Neural crest cell (in vitro differentiated cells): ENCODE data around the gene YBX3. TPM values are rescaled to one million over a fixed set of nuclear protein-coding genes. Genes with fewer than 3 reads are reported as not detected.
A peak's percentile ranks its signal among the peaks of the same experiment; 100 is the strongest.

Source experiments
- DNase-seq: peaks from one replicate; pipeline ENCODE4 v3.0.0; 2021; ENCODE audit warnings: low read depth, mixed read lengths, low spot score
- H3K27ac Mint-ChIP-seq: one replicate; pipeline ENCODE4 v1.8.0; 2021; ENCODE audit warnings: mild to moderate bottlenecking, mixed read lengths; ENCODE audit not compliant: unreplicated experiment
- H3K27me3 Mint-ChIP-seq: 2 replicates; pipeline ENCODE4 v1.8.0; 2021; ENCODE audit warnings: low read depth, mild to moderate bottlenecking, mixed read lengths
- H3K36me3 Mint-ChIP-seq: 2 replicates; pipeline ENCODE4 v1.8.0; 2021; ENCODE audit warnings: low read depth, mild to moderate bottlenecking, mixed read lengths
- H3K4me1 Mint-ChIP-seq: 2 replicates; pipeline ENCODE4 v1.8.0; 2021; ENCODE audit warnings: mixed read lengths
- H3K4me3 Mint-ChIP-seq: one replicate; pipeline ENCODE4 v1.8.0; 2021; ENCODE audit warnings: mild to moderate bottlenecking, mixed read lengths
- H3K9me3 Mint-ChIP-seq: 2 replicates; pipeline ENCODE4 v1.8.0; 2021; ENCODE audit warnings: mixed read lengths
- CTCF ChIP-seq: fragments of 200-600 bp; sonication (generic); conservative IDR thresholded peaks from 2 replicates; pipeline ENCODE4 v1.5.0; 2021; ENCODE audit warnings: antibody characterized with exemption, mild to moderate bottlenecking
- total RNA-seq: library from RNA; stranded (reverse); gene quantifications from 2 replicates; pipeline ENCODE4 v1.2.1, GENCODE V29; 2021

YBX3 gene
- total RNA-seq, 1 donor from 2014 or later: 90.4 TPM

GRCh38 chr12:10732066-10732465 lies 8.9 kb upstream of the YBX3 start:
- H3K9me3 Mint-ChIP-seq: no peaks in the 10 kb centered on the region
- H3K27ac Mint-ChIP-seq: no peak overlapping the region

GRCh38 chr12:10730559-10730958 lies 7.4 kb upstream of the YBX3 start:
- Mint-ChIP-seq H3K27me3 (peaks cover 48% of the 10 kb centered on the region), H3K9me3 (no peaks in the 10 kb centered on the region), H3K4me3 (no peak overlapping the region), H3K36me3 (no peaks in the 10 kb centered on the region), H3K27ac (no peak overlapping the region), H3K4me1 (no peaks in the 10 kb centered on the region)
- no peak for TF ChIP-seq CTCF
- no peak for DNase-seq

More at GRCh38 chr12:10732066-10732465, 8.9 kb upstream of the YBX3 start:
- H3K36me3 Mint-ChIP-seq: no peaks in the 10 kb centered on the region
- no peaks in the 10 kb centered on the region for H3K4me1 Mint-ChIP-seq
- DNase-seq: no peak
- no peak overlapping the region for H3K4me3 Mint-ChIP-seq
- TF ChIP-seq CTCF: no peak
- H3K27me3 Mint-ChIP-seq: peaks cover 37% of the 10 kb centered on the region

DNA sequence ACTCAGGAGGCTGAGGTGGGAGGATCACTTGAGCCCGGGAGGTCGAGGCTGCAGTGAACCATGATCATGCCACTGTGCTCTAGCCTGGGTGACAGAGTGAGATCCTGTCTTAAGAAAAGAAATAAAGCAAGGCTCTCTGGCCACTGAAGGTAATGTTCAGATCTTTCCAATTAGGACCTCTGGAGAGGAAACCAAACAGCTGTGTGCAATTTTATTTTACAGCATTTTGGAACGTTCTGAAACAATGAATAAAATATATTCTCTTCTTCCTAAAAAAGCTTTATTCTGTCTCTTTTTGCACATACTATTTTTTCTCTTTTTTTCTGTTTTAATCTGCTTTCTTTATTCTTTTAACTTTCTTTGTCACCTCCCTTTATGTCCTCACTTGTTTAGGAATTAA lies 5.0 kb upstream of the YBX3 start:
- DNase-seq: no peak
- Mint-ChIP-seq H3K9me3 (no peaks in the 10 kb centered on the region), H3K4me1 (peaks cover 7% of the 10 kb centered on the region), H3K27me3 (peaks cover 62% of the 10 kb centered on the region), H3K4me3 (no peak overlapping the region), H3K36me3 (no peaks in the 10 kb centered on the region), H3K27ac (no peak overlapping the region)
- no peak for TF ChIP-seq CTCF

DNA sequence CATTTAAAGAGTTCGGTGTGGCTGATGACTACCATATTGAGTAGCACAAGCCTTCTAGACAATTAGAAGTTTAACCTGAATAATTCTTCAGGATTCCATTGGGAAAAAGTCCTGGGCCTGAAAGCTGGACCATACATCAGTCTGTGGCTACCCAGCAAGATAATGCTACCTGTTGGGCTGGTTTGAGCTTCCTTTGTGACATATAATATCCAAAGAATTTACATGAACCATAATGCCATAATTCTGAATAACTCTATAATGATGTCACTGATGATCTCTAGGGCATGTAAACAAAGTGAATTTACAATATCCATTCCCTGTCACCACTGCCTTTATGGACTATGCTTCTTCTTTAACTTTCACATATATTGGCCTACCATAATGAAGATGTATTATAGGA lies 3.8 kb upstream of the YBX3 start:
- Mint-ChIP-seq H3K36me3 (no peaks in the 10 kb centered on the region), H3K4me1 (peaks cover 12% of the 10 kb centered on the region), H3K4me3 (no peak overlapping the region), H3K9me3 (no peaks in the 10 kb centered on the region), H3K27me3 (peaks cover 61% of the 10 kb centered on the region), H3K27ac (no peak overlapping the region)
- DNase-seq: no peak
- TF ChIP-seq CTCF: no peak

DNA sequence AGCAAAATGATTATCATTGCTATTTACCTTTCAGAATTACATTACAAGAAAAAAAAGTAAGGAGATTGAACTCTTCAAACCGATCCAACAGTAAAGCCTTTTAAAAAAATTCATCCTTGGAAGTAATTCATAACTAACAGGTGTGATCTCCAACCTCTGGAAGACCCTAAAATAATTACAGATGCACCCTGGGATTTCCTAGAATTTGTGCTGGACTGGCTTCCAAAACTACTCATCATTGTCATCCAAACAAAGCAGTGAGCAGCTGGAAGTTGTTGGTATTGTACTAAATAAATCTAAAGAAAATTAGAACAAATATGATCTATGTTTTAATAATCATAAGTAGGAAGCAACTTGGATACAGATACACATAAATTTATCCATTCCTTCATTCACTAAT lies 1.9 kb upstream of the YBX3 start:
- no peak for TF ChIP-seq CTCF
- no peak overlapping the region for H3K4me3 Mint-ChIP-seq
- DNase-seq: no peak
- no peaks in the 10 kb centered on the region for H3K36me3 Mint-ChIP-seq
- no peak overlapping the region for H3K27ac Mint-ChIP-seq
- no peaks in the 10 kb centered on the region for H3K9me3 Mint-ChIP-seq
- H3K27me3 Mint-ChIP-seq: peaks cover 54% of the 10 kb centered on the region
- H3K4me1 Mint-ChIP-seq: peaks cover 22% of the 10 kb centered on the region

DNA sequence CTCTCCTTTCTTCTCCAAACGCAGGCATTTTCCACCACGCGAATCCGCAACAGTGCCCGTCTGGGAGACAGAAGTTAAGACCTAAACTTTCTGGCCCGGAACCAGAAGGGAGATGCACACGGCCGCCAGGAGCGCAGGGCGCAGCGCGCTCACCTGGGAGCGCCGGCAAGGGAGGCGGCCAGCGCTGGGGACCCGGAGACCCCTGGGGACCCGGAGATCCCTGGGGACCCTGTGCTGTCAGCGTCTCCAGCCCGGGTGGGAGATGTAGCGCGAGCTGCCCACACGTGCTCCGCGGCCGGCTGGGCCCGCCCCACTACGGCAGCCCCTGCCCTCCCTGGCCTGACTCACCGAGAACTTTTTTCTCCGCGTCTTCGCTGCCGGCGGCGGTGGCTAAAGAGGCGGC lies 620 bp downstream of the YBX3 start:
- peak; percentile 45 for TF ChIP-seq CTCF
- DNase-seq: peak; percentile 22
- H3K4me1 Mint-ChIP-seq: peaks cover 29% of the 10 kb centered on the region
- H3K36me3 Mint-ChIP-seq: no peaks in the 10 kb centered on the region
- peak overlapping the region; percentile 98 for H3K4me3 Mint-ChIP-seq
- peak overlapping the region; percentile 86 for H3K27ac Mint-ChIP-seq
- no peaks in the 10 kb centered on the region for H3K9me3 Mint-ChIP-seq
- peaks cover 47% of the 10 kb centered on the region for H3K27me3 Mint-ChIP-seq
